HG03139 (cell line): Measurements from ENCODE around the gene HEXIM1.
"Not testable (repeated sequence)": the region's sequence is repeated elsewhere in the genome, so short reads cannot be mapped to it uniquely, and the experiment has no call there.

Experiments used
- ATAC-seq: cut with Tn5 transposase; IDR thresholded peaks from one replicate; pipeline ENCODE4 v1.9.1; 2021; ENCODE audit not compliant: unreplicated experiment

HEXIM1 gene

DNA sequence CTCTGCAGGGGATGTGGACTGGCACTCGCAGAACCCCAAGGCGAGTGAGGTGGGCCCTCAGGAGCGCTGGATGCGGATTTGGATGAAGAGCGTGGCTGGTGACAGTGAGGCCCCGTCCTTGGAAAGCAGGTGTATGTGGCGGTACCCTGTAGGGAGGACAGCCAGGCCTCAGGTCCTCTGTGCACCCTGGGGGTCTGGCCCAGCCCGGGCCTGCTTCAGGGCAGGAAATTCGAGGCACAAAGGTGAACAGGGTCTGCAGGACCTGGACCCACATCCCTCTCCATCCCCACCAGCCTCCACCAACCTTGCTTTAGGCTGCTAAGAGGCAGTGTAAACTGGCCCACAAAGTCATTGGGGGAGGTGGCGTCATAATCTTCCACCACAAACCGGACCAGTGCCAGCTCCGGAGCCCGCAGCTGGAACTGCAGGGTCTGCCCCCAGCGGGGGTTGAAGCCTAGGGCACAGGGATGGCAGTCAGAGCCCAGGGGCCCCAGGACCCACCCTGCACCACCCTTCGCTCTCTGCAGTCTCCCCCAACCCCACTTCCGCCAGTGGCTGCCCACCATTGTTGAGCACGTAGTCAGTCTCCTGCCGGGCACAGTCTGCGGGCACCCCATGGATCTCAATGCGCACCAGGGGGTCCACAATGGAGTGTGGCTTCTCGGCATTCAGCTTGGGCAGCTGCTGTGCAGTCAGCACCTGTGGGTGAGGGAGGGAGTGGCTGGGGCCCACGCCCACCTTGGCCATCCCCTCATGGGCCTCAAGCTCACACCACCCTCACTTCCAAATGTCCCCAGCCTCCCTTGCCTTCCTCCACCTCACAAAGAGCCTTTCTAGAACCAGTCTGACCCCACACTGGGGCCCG is 35.5 kb upstream of the HEXIM1 start:
- no peak for ATAC-seq

DNA sequence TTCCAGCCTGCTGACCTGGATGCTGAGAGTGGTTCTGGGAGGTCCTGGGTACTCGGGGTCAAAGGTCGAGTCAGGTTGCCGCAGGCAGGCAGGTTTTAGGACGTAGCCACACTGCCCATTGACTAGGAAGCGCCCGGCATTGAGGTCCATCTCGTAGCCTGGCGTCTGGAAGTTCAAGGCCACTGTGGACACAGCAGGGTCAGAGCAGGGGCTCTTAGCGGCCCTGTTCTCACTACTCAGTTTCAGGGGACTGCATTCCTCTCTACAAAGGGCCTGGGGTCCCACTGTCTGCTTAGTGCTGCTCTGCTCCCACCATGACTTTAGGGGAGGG is 34.9 kb upstream of the HEXIM1 start:
- ATAC-seq, result no peak

DNA sequence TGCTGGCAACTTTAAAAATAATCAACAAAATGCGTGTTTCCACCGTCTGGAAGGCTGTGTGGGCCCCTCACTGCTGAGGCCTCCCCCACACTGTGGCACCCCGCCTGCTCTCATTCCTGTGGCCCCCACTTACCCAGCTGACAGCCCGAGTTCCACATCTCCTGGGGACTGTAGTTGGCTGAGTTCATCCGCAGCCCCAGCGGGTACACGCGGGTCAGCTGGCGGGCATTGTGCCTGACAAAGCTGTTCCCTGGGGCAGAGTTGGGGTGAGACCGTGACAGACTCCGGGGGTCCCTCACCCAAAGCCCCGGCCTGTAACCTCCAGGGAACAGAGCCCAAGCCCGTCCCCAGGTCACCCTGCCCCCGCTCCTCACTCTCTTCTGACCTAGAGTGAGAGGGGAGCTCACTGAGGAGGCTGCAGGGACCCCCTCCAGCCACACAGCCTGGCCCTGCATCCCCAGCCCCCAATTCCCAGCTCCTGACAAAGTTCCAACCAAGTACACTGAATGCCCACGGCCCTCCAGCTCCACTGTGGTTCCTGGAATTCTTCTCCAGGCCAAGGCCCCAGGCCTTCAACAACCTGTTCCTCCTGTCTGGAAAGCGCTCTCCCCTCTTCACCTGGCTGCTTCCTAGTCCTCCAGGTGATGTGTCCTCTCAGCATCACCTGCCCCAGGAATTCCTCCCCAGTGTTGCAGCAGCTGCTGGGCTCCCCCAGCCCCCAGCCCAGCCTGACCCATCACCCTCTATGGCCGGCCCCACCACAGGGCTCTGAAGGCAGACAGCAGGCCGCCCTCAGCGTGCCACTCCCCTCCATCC is 34.0 kb upstream of the HEXIM1 start:
- no peak for ATAC-seq

DNA sequence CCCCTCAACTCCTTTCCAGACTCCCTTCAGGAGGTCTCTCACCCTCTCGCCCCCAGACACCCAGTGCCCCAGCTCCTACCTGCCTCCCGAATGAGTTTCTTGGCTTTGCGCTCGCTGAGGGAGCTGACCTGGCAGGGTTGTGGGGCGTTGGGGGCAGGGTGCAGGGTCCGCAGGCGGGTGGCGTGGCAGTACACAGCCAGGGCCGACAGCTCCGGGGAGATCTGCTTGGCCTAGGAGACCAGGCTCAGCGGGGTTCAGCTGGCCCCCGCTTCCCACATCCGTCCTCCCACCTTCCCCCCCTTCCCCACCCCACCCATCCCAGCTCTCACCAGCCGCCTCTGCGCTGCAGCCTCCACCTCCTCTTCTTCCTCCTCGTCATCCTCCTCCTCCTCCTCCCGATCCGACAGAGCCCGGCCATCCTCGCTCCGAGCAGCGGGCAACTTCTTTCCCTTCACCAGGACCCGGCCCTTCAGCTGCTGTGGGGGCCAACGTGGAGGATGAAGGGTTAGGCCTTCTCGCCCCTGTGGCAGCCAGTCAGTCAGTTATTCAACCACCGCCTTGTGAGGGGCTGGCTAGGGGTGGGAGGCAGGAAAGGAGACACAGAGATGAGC is 33.2 kb upstream of the HEXIM1 start:
- no peak for ATAC-seq

GRCh38 chr17:45115871-45116270 is 32.4 kb upstream of the HEXIM1 start:
- no peak for ATAC-seq

GRCh38 chr17:45116434-45117016 is 31.8 kb upstream of the HEXIM1 start:
- ATAC-seq, result no peak

- no peak for ATAC-seq
These were observed 30.9 kb upstream of the HEXIM1 start for GRCh38 chr17:45117334-45117733.

DNA sequence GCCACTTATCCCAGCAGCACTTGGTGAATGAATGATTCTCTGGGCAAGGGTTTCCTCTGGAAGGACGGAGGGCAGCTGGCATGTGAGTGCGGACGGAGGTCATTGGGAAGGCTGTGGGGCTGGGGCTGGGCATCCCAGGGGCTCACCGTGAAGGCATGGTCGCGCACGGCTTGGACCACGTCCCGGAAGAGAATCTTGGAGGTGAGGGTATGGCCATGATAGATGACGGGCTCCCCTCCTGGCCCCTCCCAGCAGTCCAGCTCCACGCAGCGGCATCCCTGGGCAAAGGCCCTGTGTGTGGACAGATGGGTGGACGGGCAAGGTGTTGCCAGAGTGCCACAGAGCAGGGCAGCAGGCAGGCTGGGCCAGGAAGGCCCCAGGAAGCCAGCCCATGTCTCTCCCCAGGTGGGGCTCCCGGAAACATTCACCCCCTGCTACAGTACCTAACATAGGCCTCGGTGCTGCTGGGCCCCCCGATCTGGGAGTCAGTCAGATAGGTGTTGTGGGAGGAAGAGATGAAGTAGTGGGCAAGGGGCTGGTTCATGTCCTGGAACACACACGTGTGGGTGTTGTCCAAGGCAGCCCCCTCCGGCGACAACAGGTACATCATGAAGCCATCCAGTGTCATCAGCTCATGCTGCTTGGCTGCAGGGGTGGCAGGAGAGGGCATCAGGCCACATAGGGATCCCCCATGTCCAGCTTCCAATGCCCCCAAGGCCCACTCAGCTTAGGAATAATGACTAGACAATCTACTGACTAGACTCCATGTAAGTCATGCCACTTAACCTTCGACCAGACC is 30.2 kb upstream of the HEXIM1 start:
- ATAC-seq, result no peak

GRCh38 chr17:45118691-45119090 is 29.6 kb upstream of the HEXIM1 start:
- no peak for ATAC-seq

DNA sequence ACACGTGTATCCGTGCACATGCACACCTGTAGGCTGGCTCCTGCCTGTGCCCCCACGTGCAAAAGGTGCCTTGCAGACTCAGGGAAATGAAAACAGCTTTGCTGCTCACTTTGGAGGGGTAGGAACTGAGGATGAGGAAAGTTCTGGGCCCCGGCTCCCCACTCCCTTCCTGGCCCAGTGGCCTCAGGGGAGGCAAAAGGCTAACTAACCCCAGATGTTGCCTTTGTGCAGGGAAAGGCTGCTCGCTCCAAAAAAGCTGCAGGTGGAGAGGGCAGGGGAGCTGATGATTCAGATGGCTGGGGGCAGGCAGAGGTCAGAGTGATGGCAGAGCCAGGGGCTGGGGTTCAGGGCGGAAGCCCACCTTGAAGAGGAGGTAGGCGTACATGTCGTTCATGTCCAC is 28.3 kb upstream of the HEXIM1 start:
- ATAC-seq, result no peak

DNA sequence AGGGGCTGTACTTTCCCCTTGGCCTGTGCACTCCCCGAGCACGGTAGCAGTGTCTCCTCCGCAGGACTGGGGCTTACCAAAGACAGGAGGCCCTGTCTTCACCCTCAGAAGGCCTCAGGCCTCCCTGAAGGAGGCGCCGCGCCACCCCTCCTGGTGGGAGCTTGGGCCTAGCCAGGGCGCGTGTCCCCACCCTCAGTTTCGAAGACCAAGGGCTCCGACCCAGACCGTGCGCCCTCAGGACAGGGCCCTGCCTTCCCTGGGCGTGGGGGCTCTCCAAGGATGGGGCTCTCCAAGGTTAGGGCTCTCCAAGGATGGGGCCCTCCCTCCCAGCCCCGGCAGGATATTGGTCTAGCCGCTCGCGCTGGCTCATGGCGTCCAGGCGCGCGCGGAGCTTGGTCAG is 27.7 kb upstream of the HEXIM1 start:
- no peak for ATAC-seq

DNA sequence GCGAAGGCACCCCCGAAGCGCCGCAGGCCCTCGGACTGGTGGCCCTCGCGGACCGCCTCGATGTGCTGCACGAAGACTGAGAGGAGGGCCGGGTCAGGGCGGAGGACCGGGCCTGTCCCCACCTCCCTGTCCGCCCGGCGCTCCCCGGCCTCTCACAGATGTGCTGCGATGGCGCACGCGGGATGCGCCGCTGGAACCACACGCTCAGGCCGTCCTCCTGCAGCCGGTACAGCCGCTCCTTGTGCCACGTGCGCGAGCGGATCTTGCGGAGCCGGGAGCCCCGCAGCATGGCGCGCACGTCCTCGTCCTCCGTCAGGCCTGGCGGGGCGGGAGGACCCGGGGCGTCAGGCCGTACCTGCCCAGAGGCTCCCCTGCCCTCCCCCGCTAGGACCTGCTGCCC is 27.2 kb upstream of the HEXIM1 start:
- no peak for ATAC-seq

- ATAC-seq, result no peak
These were observed 25.1 kb upstream of the HEXIM1 start for GRCh38 chr17:45123076-45123770.

DNA sequence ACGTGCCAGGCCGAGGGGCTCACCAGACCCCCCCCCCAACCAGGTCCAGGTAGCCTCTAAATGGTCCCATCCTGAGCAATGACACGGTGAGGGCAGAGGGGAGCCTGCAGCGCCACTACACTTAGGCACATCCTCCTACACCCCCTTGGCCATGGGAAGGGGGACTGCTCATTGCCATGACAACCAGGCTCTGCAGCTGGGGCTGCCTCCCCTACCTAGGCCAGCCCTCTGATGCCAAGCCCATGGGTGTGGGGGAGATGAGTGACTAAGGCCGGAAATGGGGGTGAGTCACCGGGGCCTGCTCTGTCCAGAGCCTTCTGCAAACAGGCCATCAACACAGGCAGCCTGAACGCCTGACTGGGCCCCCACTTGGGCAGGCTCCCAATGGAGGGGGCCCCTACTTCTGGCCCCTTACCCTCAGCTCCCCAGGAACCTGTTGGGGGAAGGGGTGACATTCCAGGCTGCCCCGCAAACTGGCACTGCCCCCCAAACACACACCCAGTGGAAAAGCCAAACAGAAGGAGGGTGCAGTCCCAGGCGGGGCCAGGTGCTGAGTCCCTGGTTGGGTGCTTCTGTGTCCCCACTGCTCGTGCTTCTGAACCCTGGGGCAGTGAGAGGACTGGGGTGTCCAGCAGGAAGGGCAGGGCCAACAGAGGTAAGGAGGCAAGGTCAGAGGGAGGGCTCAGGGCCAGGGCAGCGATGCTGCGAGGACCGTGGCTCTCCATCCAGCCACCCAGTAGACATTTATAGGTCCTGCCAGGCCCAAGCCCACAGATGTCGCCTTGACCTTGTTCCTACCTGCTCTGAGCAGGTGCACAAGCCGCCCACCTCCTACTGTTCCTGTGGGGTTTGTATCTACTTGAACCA is 24.1 kb upstream of the HEXIM1 start:
- no peak for ATAC-seq

DNA sequence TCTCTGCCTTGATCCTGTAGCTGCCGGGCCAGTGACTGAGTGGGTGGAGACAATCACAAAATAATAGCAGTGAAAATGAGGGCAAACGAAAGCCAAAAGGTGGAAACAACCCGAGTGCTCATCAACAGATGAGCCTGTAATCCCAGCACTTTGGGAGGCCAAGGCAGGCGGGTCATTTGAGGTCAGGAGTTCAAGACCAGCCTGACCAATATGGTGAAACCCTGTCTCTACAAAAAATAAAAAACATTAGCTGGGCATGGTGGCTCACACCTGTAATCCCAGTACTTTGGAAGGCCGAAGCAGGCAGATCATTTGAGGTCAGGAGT is 23.5 kb upstream of the HEXIM1 start:
- not testable (repeated sequence) for ATAC-seq

- ATAC-seq, result no peak
These were observed 22.8 kb upstream of the HEXIM1 start for GRCh38 chr17:45125509-45125908.

GRCh38 chr17:45127207-45127547 is 21.1 kb upstream of the HEXIM1 start:
- no peak for ATAC-seq

DNA sequence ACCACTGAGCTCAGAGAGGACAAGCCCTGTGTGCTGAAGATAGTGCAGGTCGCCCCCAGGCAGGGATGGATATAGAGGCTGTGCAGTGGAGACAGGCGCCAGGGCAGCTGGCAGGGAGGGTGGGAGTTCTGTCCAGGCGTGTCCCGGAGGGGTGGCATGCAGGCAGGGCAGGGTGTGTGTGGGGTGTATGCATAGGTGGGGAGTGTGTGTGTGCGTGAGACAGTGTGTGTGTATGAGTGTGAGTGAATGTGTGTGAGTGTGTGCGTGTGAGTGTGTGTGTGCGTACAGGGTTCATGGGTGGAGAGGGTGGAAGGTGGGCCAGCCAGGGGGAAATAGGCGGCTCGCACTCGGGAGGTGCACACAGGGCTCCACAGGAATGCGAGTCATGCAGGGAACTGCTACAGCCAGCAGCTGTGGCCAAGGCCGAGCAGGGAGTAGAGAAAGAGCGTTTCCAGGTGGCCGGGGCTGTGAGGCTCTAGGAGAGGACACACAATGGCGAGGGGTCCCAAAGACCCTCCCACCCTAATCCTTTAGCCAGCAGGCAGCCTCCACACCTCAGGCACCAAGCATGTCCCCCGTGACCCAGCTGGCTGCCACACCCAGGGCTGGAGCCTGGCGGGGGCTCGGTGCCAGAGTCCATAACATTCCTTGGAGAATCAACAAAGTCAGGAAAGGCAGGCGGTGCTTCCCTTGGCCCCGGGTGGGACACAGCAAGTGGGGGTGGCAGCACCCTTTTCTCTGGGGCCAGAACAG is 20.6 kb upstream of the HEXIM1 start:
- no peak for ATAC-seq

DNA sequence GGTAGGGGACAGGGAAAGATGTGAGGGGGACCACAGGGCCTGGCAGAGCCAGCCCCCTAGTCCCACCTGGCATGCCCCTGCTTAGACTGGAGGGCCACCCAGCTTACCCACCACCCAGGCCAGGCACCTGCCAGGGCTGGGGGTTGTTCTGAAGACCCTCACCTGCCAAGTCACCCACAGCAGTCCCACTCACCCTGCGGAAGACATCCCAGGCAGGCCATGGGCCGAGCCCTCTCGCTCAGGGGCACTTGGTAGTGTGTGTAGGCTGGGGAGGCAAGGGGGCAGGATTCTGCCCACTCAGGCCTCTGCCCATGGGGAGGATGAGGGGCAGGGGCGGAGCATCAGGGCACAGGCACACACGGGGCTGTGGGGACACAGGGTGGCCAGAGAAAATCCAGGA is 19.9 kb upstream of the HEXIM1 start:
- ATAC-seq, result no peak
